AG08396 (cell line): ENCODE measurements around the gene LRRC53.

Experiments
- DNase-seq: peaks from one replicate; pipeline ENCODE4 v3.0.0; 2012; ENCODE audit warnings: low spot score, mixed read lengths

The LRRC53 gene

GRCh38 chr1:74431531-74431930, 80.9 kb downstream of the LRRC53 start:
- no peak for DNase-seq

GRCh38 chr1:74430342-74430934, 82.0 kb downstream of the LRRC53 start:
- DNase-seq = no peak

- DNase-seq = no peak
Measured at GRCh38 chr1:74429580-74429979, 82.8 kb downstream of the LRRC53 start.

- DNase-seq = no peak
Measured at GRCh38 chr1:74427681-74428080, 84.7 kb downstream of the LRRC53 start.

GRCh38 chr1:74426208-74426937, 86.0 kb downstream of the LRRC53 start:
- DNase-seq = no peak

- DNase-seq = no peak
Measured at GRCh38 chr1:74425676-74426075, 86.7 kb downstream of the LRRC53 start.

- DNase-seq = no peak
Measured at GRCh38 chr1:74423471-74423870, 88.9 kb downstream of the LRRC53 start.

GRCh38 chr1:74422421-74423292, 89.8 kb downstream of the LRRC53 start:
- DNase-seq = no peak

GRCh38 chr1:74420467-74420866, 91.9 kb downstream of the LRRC53 start:
- DNase-seq = no peak
